ENCODE data around the gene NAT9.

GRCh38 chr17:74796211-74796610, 20.1 kb upstream of the NAT9 start:
- TF ChIP-seq CBX8 (IDR thresholded peaks at IDR 0.05) (no peak), HDAC2 (IDR thresholded peaks at IDR 0.05) (no peak), MAX (IDR thresholded peaks at IDR 0.05) (no peak), CHD2 (IDR thresholded peaks at IDR 0.05; ENCODE audit: low read length, partially characterized antibody) (no peak), POLR2A (IDR thresholded peaks at IDR 0.05; ENCODE audit: low read length) (no peak), CTCF (IDR thresholded peaks at IDR 0.05) (no peak), EP300 (IDR thresholded peaks at IDR 0.05) (no peak), RFX5 (IDR thresholded peaks at IDR 0.05) (no peak), ZSCAN20 (CRISPR knock-in tag; IDR thresholded peaks at IDR 0.05) (no peak), JUN (IDR thresholded peaks at IDR 0.05) (no peak), PBX3 (IDR thresholded peaks at IDR 0.05) (no peak), REST (IDR thresholded peaks at IDR 0.05) (no peak), CEBPB (IDR thresholded peaks at IDR 0.05) (no peak)

Data from A549 (cell line).